HG02588 (cell line): ENCODE measurements around the gene SDHAF3.

Experiments used
- ATAC-seq: cut with Tn5 transposase; IDR thresholded peaks from one replicate; pipeline ENCODE4 v1.9.1; 2021; ENCODE audit warnings: mild to moderate bottlenecking, moderate library complexity; ENCODE audit not compliant: unreplicated experiment

SDHAF3 gene

DNA sequence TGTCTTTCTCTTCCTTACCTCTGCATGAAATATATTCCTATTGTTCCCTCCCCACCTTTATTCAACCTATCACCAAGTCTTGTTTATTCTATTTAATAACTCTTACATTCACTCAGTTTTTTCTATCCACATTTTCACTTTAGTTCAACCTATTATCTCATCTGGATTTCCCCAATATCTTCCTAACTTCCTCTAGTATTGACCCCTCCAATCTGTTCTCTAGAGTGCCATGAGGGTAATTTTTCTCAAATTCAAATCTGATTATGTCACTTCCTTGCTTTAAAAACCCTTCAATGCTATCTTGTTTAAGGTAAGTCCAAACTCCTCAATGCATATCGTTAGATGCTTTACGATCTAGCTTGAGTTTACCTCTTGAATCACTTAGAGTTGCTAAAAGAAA, 86.5 kb downstream of the SDHAF3 start:
- no peak for ATAC-seq

DNA sequence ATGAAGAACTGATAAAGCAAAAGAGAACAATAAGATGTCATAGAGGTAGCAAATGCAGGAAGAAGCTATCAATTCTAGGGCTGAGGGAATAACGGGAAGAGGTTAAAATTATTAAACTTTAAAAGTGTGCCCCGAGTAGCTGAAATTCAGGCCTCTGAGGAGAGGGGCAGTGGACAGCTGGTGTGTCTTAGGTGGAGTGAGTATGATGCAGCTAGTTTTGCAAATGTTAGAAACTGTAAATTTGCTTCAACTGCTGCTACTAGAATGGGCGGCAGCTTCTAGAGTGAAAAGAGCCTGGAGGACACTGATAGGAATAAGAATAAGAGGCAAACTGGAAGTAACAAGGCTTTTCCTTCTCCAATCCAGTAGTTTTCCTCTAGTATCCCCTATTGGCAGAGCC, 87.3 kb downstream of the SDHAF3 start:
- no peak for ATAC-seq

GRCh38 chr7:97215556-97215955, 98.1 kb downstream of the SDHAF3 start:
- no peak for ATAC-seq

DNA sequence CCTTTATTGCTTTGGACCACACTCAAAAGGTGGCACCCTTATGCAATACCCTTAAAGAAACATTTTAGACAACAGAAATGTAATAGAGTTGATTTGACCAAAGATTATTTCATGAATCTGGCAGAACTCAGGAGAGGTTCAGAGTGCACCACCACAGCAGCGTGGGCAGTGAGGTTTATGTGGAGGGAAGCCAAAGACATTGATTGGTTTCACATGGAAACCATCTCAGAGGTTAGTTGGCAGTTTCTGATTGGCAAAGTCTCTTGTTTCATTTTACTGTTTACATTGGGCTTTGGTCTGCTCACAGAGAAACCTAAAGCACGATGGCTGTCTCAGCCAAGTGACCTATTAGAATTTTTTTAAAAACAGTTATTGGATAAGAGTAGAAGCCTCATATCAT, 101.3 kb downstream of the SDHAF3 start:
- ATAC-seq: no peak

GRCh38 chr7:97219237-97219636, 101.7 kb downstream of the SDHAF3 start:
- no peak for ATAC-seq

DNA sequence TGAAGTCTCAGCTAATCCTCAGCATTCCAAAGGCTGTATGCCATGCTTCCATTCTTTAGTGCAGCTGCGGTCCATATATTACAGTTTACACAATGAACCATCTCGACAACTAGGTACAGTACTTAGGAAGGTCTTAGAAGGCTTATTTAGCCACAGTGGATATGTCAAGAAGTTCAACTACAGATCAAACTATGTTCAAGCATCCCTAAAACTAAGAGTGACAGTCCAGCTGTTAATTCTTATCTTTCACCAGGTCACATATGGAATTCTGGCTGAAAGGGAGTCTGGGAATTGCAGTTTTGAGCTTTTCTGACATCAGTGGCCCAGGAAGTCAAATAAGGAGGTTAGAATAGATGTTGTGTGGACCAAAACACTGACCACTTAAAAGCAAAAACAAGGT, 106.8 kb downstream of the SDHAF3 start:
- no peak for ATAC-seq

DNA sequence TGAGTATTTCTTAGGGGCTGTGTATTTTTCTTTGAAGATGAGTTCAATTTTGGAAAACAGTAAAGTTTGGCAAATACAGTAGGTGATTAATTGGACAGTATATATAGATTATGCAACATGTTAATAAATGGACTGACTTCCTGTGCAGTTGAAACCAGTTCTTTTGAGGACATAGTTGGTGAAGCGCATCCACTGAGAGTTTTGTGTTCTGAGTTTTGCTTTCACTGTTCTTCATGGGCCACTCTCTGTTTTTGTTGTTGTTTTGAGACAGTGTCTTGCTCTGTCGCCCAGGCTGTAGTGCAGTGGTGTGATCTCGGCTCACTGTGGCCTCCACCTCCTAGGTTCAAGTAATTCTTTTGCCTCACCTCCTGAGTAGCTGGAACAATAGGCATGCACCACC, 109.0 kb downstream of the SDHAF3 start:
- ATAC-seq: no peak
